Gastroesophageal sphincter (tissue), 4 donors: ENCODE measurements around the gene TENT4A. TPM values are rescaled to one million over a fixed set of nuclear protein-coding genes. Genes with fewer than 3 reads are reported as not detected.

Source experiments
- ATAC-seq: fragments of 150-250 bp; one replicate; pipeline ENCODE4 v1.9.1; 2016; ENCODE audit warnings: mild to moderate bottlenecking, moderate library complexity
- H3K27ac ChIP-seq, 4 donors: fragments of 200-600 bp; sonication (generic) in 3 of 4; 1 replicate in 3 of 4; 2 replicates in 1 of 4; pipeline ENCODE4 v1.5.1; 2016 to 2019
- H3K27me3 ChIP-seq: fragments of 200-600 bp; sonication (generic); one replicate; pipeline ENCODE4 v1.5.1; 2019
- H3K36me3 ChIP-seq, 2 donors: fragments of 200-600 bp; sonication (generic); one replicate each; pipeline ENCODE4 v1.5.1; 2019; ENCODE audit warnings: control low read depth in 1 of 2
- H3K4me1 ChIP-seq, 3 donors: fragments of 200-600 bp; sonication (generic); 1 replicate in 2 of 3; 2 replicates in 1 of 3; pipeline ENCODE4 v1.5.1; 2016 to 2019; ENCODE audit warnings: control low read depth in 2 of 3
- H3K4me3 ChIP-seq, 2 donors: fragments of 200-600 bp; sonication (generic); one replicate each; pipeline ENCODE4 v1.5.1; 2019; ENCODE audit warnings: mild to moderate bottlenecking in 1 of 2, moderate library complexity in 1 of 2
- H3K9me3 ChIP-seq, 3 donors: fragments of 200-600 bp; sonication (generic); one replicate each; pipeline ENCODE4 v1.5.1; 2017 to 2019; ENCODE audit warnings: control low read depth in 2 of 3
- EP300 ChIP-seq: sonication (generic); formaldehyde crosslinking; IDR thresholded peaks from one replicate; pipeline ENCODE4 v1.6.1; 2017; ENCODE audit warnings: antibody characterized with exemption, mild to moderate bottlenecking
- POLR2A ChIP-seq, 2 donors: fragments of 450-650 bp; IDR thresholded peaks; one replicate each; pipeline ENCODE4 v1.6.1; 2017; ENCODE audit warnings: antibody characterized with exemption in 2 of 2, mild to moderate bottlenecking in 2 of 2, moderate library complexity in 1 of 2
- POLR2AphosphoS5 ChIP-seq: sonication (generic); formaldehyde crosslinking; IDR thresholded peaks from one replicate; pipeline ENCODE4 v1.6.1; 2017; ENCODE audit warnings: antibody characterized with exemption
- WGBS, 2 donors: methylation state at CpG; one replicate each; pipeline ENCODE4 v1.1.5; 2018; ENCODE audit warnings: low coverage in 1 of 2; 5-methylcytosine and 5-hydroxymethylcytosine counted together
- total RNA-seq, 4 donors: library from RNA; depleted of rRNA; stranded (reverse); fragments of >200 nt; gene quantifications; one replicate each; pipeline ENCODE4 v1.1.0, GENCODE V29; 2016
- TF ChIP-seq, protein P1 (sequence below), 4 experiments: fragments of 200-600 bp in 2 of 4; fragments of 450-650 bp in 2 of 4; sonication (generic) in 1 of 4; IDR thresholded peaks; one replicate each; pipeline ENCODE4 v1.5.1; 2017 to 2019; ENCODE audit warnings: antibody characterized with exemption in 4 of 4, mild to moderate bottlenecking in 2 of 4, moderate library complexity in 2 of 4

TENT4A gene
- total RNA-seq, 4 donors from 2014 or later, result 15.8 to 21.3 (median 17.3) TPM

DNA sequence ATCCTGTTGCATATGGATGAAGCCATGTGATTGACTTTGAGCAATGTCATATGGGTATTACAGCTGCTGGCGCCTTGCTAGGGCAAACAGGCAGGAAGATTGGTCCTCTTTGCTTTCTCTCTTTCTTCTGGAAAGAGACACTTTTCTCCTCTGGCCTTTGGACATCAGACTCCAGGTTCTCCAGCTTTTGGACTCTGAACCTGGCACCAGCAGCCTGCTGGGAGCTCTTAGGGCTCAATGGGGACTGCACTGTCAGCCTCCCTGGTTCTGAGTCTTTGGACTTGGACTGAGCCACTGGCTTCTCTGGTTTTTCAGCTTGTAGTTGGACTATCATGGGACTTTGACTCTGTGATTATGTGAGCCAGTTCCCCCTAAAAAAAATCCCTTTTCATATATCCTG is 34.8 kb upstream of the TENT4A start:
- Histone ChIP-seq H3K36me3 (no peaks in the 10 kb centered on the region), H3K4me1 (no peaks in the 10 kb centered on the region), H3K9me3 (no peaks in the 10 kb centered on the region), H3K27ac (no peak overlapping the region), H3K27me3 (peaks cover 12% of the 10 kb centered on the region), H3K4me3 (no peak overlapping the region)
- no peak for ATAC-seq
- TF ChIP-seq POLR2AphosphoS5 (no peak), EP300 (no peak), POLR2A (IDR thresholded peaks at IDR 0.05) (no peak)
- TF ChIP-seq, protein P1, sequence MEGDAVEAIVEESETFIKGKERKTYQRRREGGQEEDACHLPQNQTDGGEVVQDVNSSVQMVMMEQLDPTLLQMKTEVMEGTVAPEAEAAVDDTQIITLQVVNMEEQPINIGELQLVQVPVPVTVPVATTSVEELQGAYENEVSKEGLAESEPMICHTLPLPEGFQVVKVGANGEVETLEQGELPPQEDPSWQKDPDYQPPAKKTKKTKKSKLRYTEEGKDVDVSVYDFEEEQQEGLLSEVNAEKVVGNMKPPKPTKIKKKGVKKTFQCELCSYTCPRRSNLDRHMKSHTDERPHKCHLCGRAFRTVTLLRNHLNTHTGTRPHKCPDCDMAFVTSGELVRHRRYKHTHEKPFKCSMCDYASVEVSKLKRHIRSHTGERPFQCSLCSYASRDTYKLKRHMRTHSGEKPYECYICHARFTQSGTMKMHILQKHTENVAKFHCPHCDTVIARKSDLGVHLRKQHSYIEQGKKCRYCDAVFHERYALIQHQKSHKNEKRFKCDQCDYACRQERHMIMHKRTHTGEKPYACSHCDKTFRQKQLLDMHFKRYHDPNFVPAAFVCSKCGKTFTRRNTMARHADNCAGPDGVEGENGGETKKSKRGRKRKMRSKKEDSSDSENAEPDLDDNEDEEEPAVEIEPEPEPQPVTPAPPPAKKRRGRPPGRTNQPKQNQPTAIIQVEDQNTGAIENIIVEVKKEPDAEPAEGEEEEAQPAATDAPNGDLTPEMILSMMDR (IDR thresholded peaks at IDR 0.05), result no peak
- 100% methylated on average over 1 of the region's 1 CpG; no CpG with 5 or more reads in 1 of the 2 donors for WGBS, 2 donors

DNA sequence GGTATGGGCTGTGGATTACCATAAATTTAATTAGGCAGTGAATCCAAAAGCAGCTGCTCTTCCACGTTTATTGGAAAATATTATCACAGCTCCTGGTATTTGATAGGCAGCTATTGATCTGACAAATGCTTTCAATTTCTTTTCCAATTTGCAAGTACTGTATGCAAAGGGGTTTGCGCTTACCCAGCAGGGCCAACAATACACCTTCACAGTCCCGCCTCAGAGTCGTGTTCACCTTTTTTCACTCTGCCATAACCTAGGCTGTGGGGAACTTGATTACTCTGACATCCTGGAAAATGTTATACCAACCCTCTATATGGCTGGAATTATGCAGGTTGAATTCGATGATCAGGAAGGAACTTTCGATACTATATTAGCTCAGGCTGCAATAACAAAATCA is 32.3 kb upstream of the TENT4A start:
- Histone ChIP-seq H3K27me3 (peaks cover 21% of the 10 kb centered on the region), H3K36me3 (no peaks in the 10 kb centered on the region), H3K9me3 (no peaks in the 10 kb centered on the region), H3K27ac (no peak overlapping the region), H3K4me3 (no peak overlapping the region), H3K4me1 (no peaks in the 10 kb centered on the region)
- no peak for ATAC-seq
- 60% methylated on average over 5 to 6 of the region's 6 CpGs for WGBS, 2 donors
- no peak for TF ChIP-seq POLR2A (IDR thresholded peaks at IDR 0.05)
- TF ChIP-seq POLR2AphosphoS5, result no peak
- TF ChIP-seq, protein P1 (IDR thresholded peaks at IDR 0.05), result no peak
- TF ChIP-seq EP300, result no peak

DNA sequence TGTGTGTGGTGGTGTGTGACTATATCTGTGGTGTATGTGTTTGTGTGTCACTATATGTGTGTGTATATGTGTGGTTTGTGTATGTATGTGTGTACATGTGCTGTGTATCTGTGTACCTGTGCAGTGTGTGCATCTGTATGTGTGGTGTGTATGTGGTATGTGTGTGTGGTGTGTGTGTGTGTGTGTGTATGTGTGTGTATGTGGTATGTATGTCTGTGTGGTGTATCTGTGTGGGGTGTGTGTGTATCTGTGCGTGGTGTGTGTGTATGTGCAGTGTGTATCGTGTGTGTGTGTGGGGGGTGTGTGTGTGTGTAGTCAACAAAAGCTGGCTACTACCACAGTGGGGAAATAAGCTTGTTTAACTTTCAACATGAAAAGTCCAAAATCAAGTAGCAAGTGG is 31.6 kb upstream of the TENT4A start:
- TF ChIP-seq, protein P1 (IDR thresholded peaks at IDR 0.05), result no peak
- TF ChIP-seq POLR2AphosphoS5 (no peak), POLR2A (IDR thresholded peaks at IDR 0.05) (no peak), EP300 (no peak)
- Histone ChIP-seq H3K4me3 (no peak overlapping the region), H3K27ac (no peak overlapping the region), H3K36me3 (no peaks in the 10 kb centered on the region), H3K4me1 (peaks cover 0 to 2% (median 0%) of the 10 kb centered on the region in 3 donors), H3K9me3 (no peaks in the 10 kb centered on the region), H3K27me3 (peaks cover 21% of the 10 kb centered on the region)
- 42 to 83% methylated on average over 2 of the region's 2 CpGs for WGBS, 2 donors
- ATAC-seq, result no peak

DNA sequence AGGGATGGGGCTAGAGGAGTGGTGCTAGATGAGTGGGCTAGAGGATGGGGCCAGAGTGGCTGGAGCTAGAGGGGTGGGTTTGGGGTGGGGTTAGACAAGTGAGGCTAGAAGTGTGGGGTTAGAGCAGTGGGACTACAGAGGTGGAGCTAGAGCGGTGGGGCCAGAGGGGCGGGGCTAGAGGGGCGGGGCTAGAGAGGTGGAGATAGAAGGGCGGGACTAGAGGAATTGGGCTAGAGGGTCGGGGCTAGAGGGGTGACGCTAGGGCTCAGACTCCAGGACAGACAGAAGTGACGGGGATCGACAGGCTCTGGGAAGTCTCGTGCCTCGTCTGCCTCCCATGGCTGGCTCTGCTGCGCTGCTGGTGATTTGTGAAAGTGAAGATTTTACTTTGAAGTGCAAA is 31.0 kb upstream of the TENT4A start:
- H3K4me3 ChIP-seq, result no peak overlapping the region
- WGBS, 2 donors, result 42 to 69% methylated on average over 5 to 8 of the region's 11 CpGs
- H3K9me3 ChIP-seq, result no peaks in the 10 kb centered on the region
- no peak overlapping the region for H3K27ac ChIP-seq
- no peak for ATAC-seq
- peaks cover 0 to 8% (median 0%) of the 10 kb centered on the region in 3 donors for H3K4me1 ChIP-seq
- no peaks in the 10 kb centered on the region for H3K36me3 ChIP-seq
- peaks cover 21% of the 10 kb centered on the region for H3K27me3 ChIP-seq
- no peak for TF ChIP-seq EP300
- TF ChIP-seq POLR2AphosphoS5, result no peak
- TF ChIP-seq, protein P1 (IDR thresholded peaks at IDR 0.05), result no peak
- no peak for TF ChIP-seq POLR2A (IDR thresholded peaks at IDR 0.05)

DNA sequence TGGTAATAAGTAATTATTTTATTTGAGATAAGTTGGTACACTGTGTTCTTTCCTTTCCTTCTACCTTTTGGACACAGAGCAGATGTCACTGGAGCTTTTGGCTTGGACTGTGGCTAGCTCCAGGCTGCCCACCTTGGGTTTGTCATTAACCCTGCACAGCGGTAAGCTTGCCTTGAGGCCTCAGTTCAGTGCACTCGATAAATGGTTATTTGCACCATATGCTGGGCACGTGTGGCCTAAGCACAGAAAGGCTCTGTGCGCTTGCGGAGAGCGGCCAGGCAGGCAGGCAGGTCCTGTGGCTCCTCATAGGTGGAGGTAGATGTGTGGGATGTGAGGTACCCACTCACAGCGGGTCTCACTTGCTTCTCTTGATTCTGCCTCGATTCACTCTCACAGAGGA is 30.0 kb upstream of the TENT4A start:
- Histone ChIP-seq H3K27ac (no peak overlapping the region), H3K9me3 (no peaks in the 10 kb centered on the region), H3K4me3 (no peak overlapping the region), H3K36me3 (no peaks in the 10 kb centered on the region), H3K27me3 (peaks cover 21% of the 10 kb centered on the region), H3K4me1 (peaks cover 0 to 10% (median 0%) of the 10 kb centered on the region in 3 donors)
- ATAC-seq, result no peak
- 86% methylated on average over 4 to 7 of the region's 8 CpGs for WGBS, 2 donors
- no peak for TF ChIP-seq EP300
